ENCODE measurements around the gene PIK3CD.

DNA sequence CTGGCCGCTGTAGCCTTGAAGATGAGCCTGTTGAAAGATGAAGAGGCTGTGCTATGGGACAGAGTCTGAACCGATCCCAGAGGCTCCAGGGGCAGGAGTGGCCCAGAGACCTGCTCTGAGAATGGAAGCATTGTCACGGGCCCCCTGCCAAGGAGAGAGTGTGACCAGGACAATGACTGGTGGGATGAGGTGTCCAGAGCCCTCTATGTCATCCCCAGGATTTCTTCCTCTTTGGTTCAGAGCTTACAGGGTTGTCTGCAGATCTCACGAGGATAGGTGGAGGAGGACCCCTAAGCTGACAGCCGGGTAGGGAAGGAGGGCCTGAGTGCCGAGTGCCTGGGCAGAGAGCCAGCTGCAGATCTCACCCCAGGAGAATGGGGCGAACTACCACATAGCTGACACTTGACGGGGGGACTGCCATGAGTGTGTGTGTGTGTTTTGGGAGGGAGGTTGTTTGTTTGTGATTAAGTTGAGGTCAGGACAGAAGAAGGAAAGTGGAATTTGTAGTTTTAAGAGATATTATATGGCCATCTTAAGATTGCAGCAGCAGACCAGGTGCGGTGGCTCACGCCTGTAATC is 25.4 kb downstream of the PIK3CD start:
- TF ChIP-seq, protein P1, sequence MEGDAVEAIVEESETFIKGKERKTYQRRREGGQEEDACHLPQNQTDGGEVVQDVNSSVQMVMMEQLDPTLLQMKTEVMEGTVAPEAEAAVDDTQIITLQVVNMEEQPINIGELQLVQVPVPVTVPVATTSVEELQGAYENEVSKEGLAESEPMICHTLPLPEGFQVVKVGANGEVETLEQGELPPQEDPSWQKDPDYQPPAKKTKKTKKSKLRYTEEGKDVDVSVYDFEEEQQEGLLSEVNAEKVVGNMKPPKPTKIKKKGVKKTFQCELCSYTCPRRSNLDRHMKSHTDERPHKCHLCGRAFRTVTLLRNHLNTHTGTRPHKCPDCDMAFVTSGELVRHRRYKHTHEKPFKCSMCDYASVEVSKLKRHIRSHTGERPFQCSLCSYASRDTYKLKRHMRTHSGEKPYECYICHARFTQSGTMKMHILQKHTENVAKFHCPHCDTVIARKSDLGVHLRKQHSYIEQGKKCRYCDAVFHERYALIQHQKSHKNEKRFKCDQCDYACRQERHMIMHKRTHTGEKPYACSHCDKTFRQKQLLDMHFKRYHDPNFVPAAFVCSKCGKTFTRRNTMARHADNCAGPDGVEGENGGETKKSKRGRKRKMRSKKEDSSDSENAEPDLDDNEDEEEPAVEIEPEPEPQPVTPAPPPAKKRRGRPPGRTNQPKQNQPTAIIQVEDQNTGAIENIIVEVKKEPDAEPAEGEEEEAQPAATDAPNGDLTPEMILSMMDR (conservative IDR thresholded peaks at IDR 0.05) = no peak
- no peak for TF ChIP-seq EZH2 (IDR thresholded peaks at IDR 0.05; ENCODE audit: low read depth)

All from PC-9 (cell line).